Naive B cell (primary cell): ENCODE data around the gene DSN1. TPM values are rescaled to one million over a fixed set of nuclear protein-coding genes. Genes with fewer than 3 reads are reported as not detected.

Source experiments
- polyA plus RNA-seq, 6 donors: library from polyadenylated mRNA; unstranded; fragments of 300-500 nt; fragmentation: Illumina TruSeq; gene quantifications; one replicate each; pipeline ENCODE4 v1.2.3, GENCODE V29; 2021; ENCODE audit warnings: low read depth in 6 of 6

Gene DSN1
- polyA plus RNA-seq, 6 donors from 2014 or later = 22.5 to 35.9 (median 27.6) TPM

Other genes starting within 250 kb of the DSN1 start
- 1 to 10 TPM in 2 of 6 donors, under 1 TPM in 4; 0.13 to 2.5 (median 0.78) TPM for gene MYL9, start 232.2 kb downstream of the DSN1 start, polyA plus RNA-seq
- 10 to 100 TPM; 33.3 to 50.5 (median 39.9) TPM for gene TGIF2, start 200.2 kb downstream of the DSN1 start, polyA plus RNA-seq
- gene RAB5IF, start 168.0 kb downstream of the DSN1 start, polyA plus RNA-seq = 100 to 1,000 TPM in 5 of 6 donors, 10 to 100 TPM in 1; 84.9 to 162 (median 111) TPM
- gene SLA2, start 127.6 kb downstream of the DSN1 start, polyA plus RNA-seq = under 1 TPM in 4 of 6 donors, not detected in 2; 0.09 to 0.40 (median 0.23) TPM
- 10 to 100 TPM; 45.1 to 70.3 (median 51.2) TPM for gene NDRG3, start 27.7 kb downstream of the DSN1 start, polyA plus RNA-seq
- gene TLDC2, start 102.4 kb upstream of the DSN1 start, polyA plus RNA-seq = under 1 TPM in 1 of 6 donors, not detected in 5; 0.27 TPM
- gene SAMHD1, start 177.9 kb upstream of the DSN1 start, polyA plus RNA-seq = 10 to 100 TPM; 13.8 to 25.1 (median 20.1) TPM